ENCODE measurements around the gene GAL3ST3.
"Not testable (repeated sequence)": the region's sequence is repeated elsewhere in the genome, so short reads cannot be mapped to it uniquely, and the experiment has no call there.

The GAL3ST3 gene

DNA sequence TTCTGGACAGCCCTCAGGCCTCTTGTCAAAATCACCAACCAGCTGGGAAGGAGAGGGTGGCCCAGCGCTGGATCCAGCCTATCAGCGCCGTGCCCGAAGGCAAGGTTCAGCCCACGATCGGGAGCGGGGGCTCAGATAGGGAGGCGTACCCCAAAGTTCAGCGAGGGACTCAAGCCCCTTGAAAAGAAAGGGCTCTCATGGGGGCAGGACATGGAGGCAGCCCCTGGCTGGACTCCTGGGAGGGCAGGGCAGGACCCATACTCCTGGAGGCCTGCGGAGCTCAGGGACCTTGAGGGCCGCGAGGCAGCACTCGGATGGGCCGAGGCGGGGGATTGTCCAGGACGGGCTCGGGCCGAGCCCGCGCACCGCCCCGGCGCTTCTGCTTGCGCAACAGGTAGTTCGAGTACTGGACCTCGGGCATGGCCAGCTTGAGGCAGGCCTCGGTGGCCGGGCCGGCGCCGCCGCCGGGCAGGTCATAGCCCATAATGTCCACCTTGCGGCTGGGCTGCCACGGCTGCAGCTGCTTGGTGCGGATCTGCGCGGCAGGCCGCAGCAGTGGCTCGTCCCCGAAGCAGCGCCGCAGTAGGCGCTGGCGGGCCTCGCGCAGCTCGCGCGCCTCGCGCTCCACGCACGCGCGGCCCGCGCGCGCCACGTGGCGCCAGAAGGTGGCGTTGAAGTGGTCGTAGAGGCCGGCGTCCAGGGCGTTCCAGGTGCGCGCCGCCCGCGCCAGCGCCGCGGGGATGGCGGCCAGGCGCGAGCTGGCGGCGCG, 6.5 kb downstream of the GAL3ST3 start:
- DNase-seq, result no peak

DNA sequence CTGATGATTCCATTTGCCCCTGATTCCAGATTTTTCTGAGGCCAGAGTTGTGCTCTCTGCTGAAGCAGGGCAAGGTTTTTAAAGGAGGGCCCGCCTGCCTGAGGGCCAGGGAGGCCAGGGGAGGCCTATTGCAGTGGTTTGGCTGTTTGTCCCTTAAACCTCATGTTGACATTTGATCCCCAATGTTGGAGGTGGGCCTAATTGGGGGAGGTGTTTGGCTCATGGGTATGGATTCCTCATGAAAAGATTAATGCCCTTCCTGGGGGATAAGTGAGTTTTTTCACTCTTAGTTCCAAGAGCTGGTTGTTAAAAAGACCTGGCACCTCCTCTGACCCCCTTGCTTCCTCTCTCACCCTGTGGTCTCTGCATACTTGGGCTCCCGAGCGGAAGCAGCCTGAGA, 9.2 kb downstream of the GAL3ST3 start:
- no peak for DNase-seq

DNA sequence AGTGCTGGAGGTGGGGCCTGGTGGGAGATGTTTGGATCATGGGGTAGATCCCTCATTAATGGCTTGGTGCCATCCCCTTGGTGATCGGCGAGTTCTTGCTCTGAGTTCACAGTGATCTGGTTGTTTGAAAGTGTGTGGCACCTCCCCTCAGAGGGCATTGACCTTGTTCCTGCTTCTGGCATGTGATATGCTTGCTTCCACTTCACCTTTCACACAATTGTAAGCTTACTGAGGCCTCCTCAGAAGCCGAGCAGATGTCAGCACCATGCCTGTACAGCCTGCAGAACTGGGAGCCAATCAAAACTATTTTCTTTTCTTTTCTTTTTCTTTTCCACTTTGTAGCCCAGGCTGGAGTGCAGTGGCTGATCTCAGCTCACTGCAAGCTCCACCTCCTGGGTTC, 11.6 kb downstream of the GAL3ST3 start:
- no peak for DNase-seq

DNA sequence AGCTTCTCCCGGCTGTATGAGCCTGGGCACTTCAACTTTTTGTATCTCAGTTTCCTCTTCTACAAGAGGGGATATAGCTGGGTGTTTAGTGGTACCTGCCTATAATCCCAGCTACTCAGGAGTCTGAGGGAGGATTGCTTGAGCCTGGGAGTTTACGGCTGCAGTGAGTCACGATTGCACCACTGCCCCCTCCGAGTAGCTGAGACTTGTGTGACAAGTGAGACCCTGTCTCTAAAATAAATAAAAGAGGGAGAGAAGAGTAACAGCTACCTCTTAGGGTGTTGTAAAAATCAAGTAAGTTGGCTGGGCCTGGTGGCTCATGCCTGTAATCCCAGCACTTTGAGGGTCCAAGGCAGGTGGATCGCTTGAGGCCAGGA, 12.6 kb downstream of the GAL3ST3 start:
- no peak for DNase-seq

DNA sequence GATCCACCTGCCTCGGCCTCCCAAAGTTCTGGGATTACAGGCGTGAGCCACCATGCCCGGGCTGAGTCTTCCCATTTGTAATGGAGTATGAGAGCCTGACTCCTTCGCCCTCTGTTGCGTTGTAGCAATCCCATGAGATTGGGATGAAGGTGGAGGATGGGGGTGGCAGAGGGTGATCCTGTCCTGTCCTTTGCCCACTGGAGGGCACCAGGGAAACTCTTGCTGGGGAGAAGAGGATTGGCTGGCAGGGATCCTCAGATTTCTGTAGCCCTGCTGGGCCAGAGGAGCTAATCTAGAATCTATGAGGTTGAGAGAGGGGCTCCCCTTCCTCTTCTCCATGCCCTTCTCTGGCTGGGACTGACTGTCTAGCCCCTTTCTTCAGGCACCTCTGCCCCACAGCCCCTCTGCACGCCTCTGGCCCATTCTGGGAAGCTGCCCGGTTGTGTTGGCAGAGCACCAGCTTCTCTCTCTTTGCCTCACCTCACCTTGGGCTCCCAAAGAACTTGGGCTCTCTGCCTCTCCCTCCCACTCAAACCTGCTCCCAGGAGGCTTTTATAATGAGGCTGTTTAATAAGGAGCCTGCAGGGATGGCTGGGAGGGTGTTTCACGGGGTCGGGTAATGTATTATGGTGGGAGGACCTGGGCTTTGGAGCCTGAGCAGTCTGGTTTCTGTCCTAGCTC, 13.2 kb downstream of the GAL3ST3 start:
- DNase-seq, result no peak

DNA sequence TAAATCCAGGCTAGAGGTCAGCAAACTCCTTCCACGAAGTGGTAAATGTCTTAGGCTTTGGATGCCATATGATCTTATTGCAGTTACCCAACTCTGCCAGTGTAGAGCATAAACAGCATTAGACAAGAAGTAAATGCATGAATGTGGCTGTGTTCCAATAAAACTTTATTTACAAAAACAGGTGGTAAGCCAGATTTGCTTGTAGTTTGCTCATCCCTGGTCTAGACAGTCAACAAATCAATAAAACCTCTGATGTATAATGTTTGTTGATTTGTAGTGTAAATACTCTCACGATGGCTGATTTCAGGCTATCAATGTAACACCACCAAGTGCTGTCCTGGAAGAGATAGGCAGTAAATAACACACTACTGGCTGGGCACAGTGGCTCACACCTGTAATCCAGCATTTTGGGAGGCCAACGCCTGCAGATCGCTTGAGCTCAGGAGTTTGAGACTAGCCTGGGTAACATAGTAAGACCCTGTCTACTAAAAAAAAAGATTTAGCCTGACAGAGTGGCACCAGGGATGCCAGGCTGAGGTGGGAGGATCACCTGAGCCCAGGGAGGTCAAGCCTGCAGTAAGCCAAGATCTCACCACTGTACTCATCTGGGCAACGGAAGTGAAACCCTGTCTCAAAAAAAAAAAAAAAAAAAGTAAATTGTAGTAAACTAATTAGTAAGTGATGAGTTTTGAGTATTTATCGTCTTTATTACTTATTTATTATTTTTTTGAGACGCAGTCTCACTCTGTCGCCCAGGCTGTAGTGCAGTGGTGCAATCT, 15.8 kb downstream of the GAL3ST3 start:
- no peak for DNase-seq

DNA sequence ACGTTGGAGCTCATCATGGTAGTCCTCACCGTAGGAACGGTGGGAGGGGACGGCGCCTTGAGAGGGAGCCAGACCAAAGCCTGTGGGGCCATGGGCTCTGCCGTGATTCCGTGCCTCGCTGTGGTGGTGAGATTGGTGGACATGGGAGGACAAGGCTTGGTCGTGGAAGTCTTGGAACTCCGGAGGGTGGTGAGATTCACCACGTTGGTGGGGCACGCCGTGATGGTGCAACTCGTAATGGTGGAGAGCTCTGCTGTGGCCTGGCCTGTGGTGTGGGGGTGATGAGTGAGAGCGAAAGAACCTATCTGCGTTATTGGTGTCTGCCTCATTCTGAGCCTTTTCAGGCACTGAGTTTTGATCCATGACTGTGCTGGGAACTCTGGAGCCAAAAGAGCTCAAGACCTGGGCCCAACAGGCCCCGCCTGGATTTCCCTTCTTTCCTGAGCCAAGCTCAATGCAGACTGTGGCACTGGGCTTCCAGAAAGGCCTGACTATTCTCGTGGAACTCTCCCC, 22.9 kb downstream of the GAL3ST3 start, which contains the start of gene CATSPER1:
CATSPER1 (minus strand) TSS at position 463 of the 513 bp plus-strand sequence; CDS start at position 363, 100 bp downstream.
- DNase-seq, result no peak

DNA sequence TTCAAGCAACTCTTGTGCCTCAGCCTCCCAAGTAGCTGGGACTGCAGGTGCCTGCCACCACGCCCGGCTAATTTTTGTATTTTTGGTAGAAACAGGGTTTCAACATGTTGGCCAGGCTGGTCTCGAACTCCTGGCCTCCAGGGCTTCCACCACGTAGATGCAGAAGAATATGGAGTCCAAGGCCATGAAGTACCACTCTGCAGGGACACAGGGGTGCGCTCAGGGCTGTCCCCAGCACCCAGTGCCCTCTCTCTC, 25.8 kb downstream of the GAL3ST3 start:
- DNase-seq, result not testable (repeated sequence)

DNA sequence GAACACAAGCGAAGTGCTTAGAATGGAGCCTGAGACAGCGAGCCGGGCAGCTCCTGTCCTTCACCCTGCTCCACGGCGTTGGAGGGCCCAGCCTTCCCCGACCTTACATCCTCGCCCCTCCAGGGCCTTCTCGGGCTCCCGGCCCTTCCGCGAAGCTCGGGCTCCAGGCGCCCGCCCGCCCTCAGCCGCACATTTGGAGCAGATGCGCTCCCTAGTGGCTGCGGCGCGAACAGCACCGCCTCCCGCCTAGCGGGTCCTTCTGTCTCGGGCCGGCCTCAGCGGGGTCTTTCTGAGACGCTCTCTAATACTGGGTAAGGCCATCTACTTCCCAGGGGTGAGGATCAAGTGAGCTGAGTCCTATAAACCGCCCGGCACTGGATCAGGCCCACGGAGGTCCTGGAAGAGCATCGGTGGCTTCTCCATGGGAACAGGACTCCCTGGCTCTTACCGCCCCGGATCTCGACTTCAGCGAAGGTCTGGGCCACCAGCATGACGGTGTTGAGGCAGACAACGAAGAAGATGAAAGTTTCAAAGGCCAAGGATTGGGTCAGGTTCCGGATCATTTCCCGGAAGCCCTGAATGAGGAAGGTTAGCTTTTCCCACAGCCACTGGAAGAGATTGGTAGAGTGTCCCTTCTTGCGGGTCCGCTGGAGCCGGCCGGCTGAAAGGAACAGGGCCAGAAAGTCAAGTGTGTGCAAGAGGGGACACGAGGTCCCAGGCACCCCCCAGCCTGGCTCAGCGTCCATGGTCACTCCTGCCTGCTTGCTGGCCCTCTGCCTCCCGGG, 26.4 kb downstream of the GAL3ST3 start:
- peak; percentile 43 for DNase-seq

DNA sequence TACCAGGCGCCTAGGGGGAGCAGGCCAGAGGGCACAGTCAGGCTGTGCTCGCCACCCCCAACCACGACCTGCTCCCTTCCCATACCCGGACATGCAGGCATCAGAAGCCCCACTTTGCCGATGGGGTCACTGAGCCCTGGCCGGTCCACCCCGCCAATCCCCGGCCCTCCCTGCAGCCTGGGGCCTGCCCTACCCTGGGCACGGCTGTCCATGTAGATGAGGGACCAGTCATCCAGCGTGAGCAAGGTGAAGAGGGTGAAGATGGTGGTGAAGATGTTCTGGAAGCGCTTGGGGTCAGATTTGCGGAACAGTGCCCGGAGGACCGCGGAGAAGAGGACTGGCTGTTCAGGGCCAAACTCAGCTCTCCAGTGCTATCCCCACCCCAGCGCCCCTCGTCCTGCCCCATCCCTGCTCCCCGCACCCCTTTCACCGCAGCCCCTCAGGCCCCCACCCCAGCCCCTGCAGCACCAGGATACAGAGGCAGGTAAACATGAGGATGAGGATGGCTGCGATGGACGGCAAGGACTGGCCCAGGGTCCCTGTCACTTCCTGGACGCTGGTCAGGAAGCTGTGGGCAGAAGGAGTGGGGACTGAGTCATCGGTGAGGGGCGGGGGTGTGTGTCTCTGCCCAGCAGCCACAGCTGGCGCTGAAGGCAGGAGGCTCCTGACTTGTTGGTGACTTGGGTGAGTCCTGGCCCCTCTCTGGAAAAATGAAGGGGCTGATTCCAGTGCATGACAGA, 28.2 kb downstream of the GAL3ST3 start:
- no peak for DNase-seq

DNA sequence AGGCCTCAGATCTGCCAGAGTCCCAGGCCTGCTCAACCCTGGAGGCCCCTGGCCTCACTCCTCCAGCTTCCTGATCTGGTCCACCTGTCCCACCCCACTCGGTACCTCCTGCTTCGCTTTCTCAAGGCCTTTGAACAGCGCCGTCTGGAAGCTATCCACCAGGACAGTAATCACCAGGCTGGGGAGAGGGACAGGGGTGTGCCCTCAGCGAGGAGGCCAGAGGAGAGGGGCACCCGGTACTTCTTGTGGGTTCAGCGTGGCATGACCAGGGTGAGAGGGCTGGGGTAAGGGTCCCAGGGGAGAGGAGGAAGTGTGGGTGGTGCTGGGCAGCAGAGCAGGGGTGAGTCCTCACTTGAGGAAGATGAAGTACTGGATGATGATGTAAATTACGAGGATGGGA, 28.7 kb downstream of the GAL3ST3 start:
- no peak for DNase-seq

DNA sequence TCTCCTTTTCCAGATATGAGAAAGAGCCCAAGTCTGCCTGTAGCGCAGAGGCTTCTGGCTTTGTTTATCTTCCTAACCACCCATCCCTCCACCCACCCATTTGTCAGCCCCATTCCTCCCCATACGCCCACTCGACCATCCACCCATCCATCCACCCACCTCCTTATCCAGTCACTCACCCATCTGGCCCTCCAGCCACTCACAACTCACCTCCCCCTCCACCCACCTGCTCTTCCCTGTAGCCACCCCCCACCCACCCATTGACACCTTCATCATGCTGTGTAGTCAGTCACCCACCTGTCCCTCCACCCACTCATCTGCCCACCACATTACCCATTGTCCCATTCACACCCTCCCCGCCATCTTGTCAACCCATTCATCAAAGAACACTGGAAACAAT, 31.6 kb downstream of the GAL3ST3 start:
- no peak for DNase-seq

DNA sequence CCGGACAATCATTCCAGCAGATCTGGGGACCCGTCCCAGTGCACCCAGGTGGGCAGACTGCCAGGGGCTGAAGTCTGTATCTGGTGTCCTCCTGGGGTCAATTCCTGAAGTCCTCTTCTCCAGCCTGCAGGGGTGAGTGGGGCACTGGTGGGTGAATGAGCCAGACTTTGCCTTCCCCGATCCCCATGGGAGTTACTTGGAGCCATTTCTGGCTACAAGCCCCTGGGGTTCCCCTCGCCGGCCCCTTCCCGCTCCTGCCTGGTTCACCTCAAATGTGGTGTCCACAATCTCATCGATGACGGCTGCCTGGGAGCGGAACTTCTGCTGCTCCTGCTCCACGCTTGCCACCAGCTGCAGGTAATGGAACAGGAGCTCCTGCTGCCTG, 32.2 kb downstream of the GAL3ST3 start:
- no peak for DNase-seq

DNA sequence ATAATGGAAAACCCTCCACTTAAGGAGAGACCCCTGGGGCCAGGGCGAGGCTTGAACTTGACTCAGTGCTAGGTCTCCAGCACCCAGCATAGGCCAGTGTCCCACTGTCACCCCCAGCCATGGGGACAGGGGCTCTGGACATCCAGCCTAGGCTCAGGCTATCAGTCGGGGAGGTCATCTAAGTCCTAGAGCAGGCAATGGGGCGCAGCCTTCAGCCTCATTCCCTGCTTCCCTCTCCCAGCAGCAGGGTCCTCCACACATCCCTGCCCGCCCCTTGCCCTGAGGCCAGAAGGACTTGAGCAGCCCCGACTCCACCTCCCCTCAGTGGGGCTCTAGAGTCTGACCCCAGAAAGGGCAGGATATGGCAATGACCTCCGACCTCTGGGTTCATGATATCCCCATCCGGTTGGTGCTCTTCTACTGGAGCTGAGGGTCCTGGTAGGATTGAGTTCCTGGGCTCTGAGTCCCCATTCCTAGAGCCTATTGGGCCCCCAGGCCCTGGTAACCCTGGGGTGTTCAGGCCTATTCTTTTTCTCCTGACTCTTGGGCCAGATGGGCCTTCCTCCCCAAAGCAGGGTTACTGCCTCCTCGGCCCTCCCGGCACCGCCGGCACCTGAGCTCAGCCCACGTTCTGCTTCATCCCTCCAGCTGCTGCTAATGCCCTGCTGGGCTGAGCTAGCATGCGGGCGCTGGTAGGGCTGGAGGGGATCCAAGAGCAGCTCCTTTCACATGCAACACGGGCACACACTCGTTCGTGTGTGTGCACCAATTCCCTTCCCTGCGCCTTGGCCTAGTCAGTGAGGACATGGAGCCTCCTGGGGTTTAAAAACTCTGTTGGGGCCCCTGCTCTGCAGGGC, 32.8 kb downstream of the GAL3ST3 start:
- DNase-seq, result no peak

DNA sequence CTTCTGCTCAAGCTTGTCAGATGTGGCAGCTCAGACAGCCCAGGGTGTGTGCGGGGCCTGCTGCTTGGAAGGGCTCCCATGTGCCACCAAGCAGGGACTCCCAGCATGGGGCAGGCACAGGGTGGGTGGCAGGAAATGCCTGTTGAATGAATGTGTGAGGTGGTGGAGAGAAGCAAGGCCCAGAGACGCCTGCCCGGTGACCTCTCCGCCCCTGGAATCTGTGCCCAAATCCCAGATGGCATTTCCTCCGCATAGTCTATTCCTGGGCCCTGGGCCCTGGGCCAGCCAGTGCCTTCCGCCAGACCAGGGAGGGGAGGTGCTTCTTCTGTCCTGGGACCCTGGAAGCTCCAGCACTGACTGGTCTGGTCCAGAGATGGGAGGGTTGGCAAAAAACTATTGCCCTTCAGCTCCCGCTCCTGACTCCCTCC, 33.5 kb downstream of the GAL3ST3 start:
- no peak for DNase-seq

DNA sequence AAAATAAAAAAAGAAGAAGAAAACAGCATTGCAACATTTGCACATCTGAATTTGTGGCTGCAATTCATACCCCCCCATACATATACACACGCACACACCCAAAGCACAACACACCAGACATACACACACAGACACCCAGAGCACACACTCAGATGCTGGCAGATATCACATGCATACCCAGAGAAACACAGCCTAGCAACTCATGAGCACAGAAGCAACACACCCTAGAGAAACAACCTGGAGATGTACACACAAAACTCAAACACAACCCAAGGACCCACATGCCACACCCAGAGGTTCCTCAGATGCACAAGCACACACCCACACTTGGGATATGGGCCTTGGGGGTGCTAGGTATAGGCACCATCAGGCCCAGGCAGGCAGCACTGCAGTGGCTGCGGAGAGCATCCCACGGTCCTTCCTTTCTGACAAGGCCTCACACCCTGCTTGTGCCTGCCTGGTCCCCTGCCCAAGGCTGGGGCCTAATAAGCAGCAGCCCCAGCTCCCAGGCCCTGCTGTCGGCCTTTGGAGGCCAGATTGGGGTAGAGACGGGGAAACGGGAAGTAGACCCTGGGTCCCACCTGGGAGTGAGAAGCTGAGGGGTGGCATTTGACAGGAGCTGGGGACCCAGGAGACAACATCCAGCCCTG, 34.0 kb downstream of the GAL3ST3 start:
- DNase-seq, result no peak

DNA sequence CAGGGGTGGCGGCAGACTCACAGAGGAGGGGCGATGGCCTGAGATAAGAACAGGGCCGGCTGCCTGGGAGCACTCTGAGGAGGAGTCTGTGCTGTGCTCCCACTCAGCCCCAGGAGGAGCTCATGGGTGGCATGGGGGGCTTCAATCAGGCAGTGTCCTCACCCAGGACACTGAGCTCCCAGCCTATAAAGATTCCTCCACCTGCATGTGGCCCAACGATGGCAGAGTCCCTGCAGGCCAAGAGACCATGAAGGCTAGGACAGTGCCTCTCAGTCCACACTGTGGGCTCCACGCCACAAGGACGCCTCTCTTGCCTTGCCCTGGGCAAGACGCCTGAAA, 35.2 kb downstream of the GAL3ST3 start:
- no peak for DNase-seq

DNA sequence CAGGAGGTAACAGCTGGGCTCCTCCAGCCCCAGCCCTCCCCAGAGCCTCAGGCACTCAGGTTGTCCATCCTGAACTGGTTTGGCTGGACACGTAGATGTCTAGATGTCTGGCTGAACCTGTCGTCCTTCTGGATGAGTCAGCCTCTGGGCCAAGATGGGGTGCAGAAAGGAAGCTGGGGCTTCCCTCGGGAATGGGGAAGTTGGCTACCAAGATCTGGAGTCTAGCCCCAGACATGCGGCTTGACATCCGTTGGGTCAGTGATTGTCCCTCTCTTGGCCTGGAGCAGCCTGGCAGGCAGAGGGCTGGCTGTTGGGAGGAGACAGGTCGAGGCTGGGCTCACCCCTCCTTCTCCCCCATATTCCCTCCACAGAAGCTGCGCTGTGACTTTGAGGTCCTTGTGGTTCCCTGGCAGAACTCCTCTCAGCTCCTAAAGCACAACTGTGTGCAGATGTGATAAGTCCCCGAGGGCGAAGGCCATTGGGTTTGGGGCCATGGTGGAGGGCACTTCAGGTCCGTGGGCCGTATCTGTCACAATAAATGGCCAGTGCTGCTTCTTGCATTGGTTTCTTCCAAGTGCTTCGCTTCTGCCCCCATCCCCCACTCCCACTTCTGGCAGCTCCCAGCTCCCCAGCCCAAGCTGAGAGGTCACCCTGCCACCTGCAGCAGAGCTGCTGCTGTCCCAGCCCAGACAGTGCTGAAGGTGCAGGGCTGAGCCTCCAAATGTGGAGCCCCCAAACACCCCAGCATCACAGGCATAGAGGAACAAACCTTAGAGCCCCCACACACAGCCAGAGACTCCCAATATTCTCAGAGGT, 35.8 kb downstream of the GAL3ST3 start:
- DNase-seq, result no peak

DNA sequence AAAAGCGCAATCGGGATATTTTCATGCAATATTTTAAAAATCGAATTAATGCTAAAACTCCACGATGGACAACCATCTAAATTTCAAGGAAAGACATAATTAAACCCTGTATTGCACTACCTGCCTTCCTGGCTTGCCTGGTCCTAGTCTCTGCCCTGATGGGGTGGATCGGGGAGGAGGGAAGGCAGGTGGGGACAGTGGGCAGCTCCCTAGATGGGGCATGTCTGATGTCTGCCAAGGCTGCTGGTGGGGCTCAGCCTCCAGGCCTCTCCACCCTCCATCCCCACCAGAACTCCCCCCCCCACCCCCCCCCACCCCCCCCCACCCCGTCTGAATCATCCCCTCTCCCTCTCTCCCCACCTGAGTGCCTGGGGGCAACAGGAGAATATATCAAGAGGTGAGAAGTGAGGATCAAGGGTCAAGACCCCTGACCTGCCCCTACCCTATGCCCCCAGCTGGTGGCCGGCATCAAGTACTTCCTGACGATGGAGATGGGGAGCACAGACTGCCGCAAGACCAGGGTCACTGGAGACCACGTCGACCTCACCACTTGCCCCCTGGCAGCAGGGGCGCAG, 36.5 kb downstream of the GAL3ST3 start:
- DNase-seq, result no peak

Measured in NCI-H510A (cell line).